ENCODE results near the gene FEM1B.

FEM1B gene

GRCh38 chr15:68315035-68315434 is 37.5 kb downstream of the FEM1B start:
- DNase-seq (ENCODE audit: low read depth), result no peak
- H3K4me3 ChIP-seq (ENCODE audit: control insufficient read depth, low read depth, low read length), result no peak overlapping the region
- TF ChIP-seq CTCF (conservative IDR thresholded peaks at IDR 0.05; ENCODE audit: control insufficient read depth, insufficient read depth, low read depth, low read length), result no peak

- no peak for TF ChIP-seq CTCF (conservative IDR thresholded peaks at IDR 0.05; ENCODE audit: control insufficient read depth, insufficient read depth, low read depth, low read length)
- no peak overlapping the region for H3K4me3 ChIP-seq (ENCODE audit: control insufficient read depth, low read depth, low read length)
- DNase-seq (ENCODE audit: low read depth), result no peak
Observed at GRCh38 chr15:68315495-68316031, 38.0 kb downstream of the FEM1B start.

- DNase-seq (ENCODE audit: low read depth), result no peak
- H3K4me3 ChIP-seq (ENCODE audit: control insufficient read depth, low read depth, low read length), result no peak overlapping the region
- TF ChIP-seq CTCF (conservative IDR thresholded peaks at IDR 0.05; ENCODE audit: control insufficient read depth, insufficient read depth, low read depth, low read length), result peak; percentile 13
Observed at GRCh38 chr15:68316061-68316804, 38.7 kb downstream of the FEM1B start.

- no peak for DNase-seq (ENCODE audit: low read depth)
- no peak overlapping the region for H3K4me3 ChIP-seq (ENCODE audit: control insufficient read depth, low read depth, low read length)
- no peak for TF ChIP-seq CTCF (conservative IDR thresholded peaks at IDR 0.05; ENCODE audit: control insufficient read depth, insufficient read depth, low read depth, low read length)
Observed at GRCh38 chr15:68317281-68318007, 39.9 kb downstream of the FEM1B start.

GRCh38 chr15:68318008-68318835 is 40.7 kb downstream of the FEM1B start:
- no peak for TF ChIP-seq CTCF (conservative IDR thresholded peaks at IDR 0.05; ENCODE audit: control insufficient read depth, insufficient read depth, low read depth, low read length)
- H3K4me3 ChIP-seq (ENCODE audit: control insufficient read depth, low read depth, low read length), result no peak overlapping the region
- DNase-seq (ENCODE audit: low read depth), result no peak

Measured in fibroblast of mammary gland (primary cell).